ENCODE data around the gene RPS6KA4.

The RPS6KA4 gene

DNA sequence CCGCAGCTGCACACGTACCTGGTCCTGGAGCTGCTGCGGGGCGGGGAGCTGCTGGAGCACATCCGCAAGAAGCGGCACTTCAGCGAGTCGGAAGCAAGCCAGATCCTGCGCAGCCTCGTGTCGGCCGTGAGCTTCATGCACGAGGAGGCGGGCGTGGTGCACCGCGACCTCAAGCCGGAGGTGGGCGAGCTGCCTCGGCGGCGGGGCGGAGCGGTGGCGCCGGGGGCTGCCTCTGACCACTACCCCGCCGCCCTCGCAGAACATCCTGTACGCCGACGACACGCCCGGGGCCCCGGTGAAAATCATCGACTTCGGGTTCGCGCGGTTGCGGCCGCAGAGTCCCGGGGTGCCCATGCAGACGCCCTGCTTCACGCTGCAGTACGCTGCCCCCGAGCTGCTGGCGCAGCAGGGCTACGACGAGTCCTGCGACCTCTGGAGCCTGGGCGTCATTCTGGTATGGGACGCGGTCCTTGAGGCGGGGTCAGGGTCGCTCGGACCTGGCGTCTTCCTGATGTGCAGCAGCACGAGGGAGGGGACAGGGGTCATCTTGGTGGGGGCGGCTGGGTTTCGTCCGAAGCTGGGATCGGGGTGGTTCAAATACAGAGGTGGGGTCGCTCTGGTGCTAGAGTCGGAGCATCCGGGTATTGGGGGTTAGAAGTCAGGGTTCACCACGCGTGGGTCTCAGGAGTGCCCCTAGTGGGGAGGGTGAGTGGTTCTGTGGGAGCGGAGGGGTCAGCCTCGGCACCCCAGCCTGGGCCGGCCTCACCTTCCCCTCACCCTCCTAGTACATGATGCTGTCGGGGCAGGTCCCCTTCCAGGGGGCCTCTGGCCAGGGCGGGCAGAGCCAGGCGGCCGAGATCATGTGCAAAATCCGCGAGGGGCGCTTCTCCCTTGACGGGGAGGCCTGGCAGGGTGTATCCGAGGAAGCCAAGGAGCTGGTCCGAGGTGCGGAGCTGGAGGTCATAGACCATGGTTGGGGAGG, 10.8 kb downstream of the RPS6KA4 start:
- DNase-seq: no peak

DNA sequence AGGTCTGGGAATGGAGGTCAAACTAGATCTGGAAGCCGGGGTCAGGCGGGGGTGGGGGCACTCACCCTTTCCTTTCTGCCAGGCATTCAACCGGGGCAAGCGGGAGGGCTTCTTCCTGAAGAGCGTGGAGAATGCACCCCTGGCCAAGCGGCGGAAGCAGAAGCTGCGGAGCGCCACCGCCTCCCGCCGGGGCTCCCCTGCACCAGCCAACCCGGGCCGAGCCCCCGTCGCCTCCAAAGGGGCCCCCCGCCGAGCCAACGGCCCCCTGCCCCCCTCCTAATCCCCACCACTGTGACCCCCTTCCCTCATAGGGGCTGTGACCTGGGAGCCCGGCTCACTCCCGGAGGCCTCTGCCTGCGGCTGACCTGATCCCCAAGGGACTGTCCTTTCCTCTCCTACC, 12.2 kb downstream of the RPS6KA4 start:
- no peak for DNase-seq

- DNase-seq: no peak
These were observed 13.1 kb downstream of the RPS6KA4 start for GRCh38 chr11:64372021-64372420.

DNA sequence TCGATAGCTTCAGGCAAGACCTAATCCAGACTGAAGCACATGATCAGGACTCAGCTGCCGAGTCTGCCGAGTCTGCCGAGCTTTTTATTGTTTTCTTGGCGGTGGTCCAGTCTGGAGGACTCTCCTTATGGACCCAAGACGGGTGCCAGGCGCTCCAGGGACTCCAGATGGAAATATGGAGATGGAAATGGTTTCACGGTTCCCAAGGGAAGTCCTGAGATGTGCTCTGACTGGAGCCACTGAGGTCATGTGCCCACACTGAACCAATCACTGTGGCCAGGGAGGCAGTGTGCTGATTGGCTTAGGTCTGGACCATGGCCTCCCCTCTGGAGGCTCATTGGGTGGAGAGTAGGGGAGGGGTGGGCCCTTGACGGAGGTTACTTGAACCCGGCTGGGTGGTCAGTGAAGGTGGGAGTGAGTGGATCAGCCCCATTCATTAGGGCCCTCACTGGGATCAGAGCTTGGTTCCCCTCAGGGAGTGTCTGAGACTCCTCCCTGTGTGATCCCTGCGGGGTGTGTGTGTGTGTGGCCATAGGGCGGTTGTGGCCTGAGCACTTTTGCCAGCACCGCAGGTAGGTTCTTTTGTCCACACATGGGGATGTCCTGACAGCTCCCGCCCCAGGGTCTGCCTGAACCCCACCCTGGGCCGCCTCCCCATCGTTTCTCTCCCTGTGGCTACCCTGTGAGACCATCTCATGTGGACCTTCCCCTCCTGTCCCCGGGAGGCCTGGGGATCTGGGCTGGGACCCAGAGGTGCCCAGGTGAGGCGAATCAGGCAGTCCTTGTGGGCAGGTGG, 14.0 kb downstream of the RPS6KA4 start:
- no peak for DNase-seq

- no peak for DNase-seq
These were observed 14.6 kb downstream of the RPS6KA4 start for GRCh38 chr11:64373598-64373974.

DNA sequence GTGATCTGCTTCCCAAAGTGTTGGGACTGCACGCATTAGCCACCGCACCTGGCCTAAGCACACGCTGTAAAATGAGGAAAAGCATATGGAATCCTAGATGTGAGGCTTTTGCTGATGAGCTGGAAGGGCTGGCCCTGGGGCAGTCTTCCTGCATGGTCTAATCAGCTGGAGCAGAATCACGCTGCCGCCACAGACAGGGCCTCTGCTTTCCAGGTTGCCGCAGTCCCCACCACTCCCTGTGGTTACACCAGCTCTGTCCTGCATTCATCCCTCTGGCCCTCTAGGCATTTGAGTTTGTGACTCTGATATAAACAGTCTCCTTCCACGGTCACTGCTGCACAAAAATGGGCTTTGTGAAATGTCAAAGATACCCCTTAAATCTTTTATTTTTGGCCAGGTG, 17.1 kb downstream of the RPS6KA4 start:
- DNase-seq: no peak

GRCh38 chr11:64378335-64378880, 19.4 kb downstream of the RPS6KA4 start:
- DNase-seq: no peak

DNA sequence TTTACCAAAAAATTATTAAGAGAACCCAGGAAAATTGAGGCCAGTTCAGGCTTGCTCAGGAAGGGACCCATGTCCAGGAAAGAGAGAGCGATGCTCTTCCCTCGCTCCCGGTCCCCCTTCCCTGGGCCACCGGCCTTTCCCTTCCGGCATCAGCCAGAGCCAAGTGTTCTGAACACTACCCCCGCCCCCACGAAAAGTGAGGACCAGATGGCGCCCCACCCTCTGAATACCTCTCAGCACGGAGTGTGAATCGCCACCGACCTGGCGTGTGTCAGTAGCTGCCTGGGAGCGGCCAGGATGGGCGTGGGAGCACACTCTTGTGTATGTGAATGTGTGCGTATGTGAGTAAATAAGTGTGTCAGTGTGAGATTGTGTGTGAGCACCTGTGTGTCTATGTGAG, 20.2 kb downstream of the RPS6KA4 start:
- no peak for DNase-seq

DNA sequence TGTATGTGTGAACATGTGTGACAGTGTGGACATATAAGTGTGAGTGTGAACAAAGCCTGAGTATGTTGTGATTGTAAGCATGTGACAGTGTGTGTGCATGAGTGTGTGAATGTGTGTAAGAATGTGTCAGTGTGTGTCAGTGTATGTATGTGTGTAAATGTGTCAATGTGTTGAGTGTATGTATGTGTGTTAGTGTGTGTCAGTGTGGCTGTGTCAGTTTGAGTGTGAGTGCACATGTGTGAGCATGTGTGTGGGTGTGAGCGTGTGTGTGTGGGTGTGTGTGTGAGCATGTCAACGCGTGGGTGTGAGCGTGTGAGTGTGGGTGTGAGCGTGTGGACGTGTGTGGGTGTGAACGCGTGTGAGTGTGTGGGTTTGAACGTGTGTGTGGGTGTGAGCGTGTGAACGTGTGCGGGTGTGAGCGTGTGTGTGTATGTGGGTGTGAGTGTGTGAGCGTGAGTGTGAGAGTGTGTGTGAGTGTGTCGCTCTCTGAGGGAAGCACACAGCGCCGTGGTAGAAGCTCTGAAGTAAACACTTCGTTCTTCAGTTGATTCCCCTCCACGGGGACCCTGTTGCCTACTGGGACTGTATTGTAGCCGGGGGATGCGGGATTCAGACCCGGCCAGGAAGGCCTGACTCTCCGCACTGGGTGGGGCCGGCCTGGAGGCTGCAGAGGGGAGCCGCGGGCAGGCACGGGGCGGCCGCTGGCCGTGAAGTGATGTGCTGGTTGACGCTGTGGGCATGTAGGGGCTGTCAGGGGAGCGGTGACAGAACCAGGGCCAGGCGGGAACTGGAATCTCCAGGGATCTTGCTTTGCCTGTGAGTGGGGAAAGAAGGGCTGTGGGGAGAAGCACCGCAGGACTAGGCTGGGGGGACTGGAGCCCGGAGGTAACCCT, 21.1 kb downstream of the RPS6KA4 start:
- no peak for DNase-seq

- no peak for DNase-seq
These were observed 22.4 kb downstream of the RPS6KA4 start for GRCh38 chr11:64381350-64381749.

GRCh38 chr11:64382047-64382446, 23.1 kb downstream of the RPS6KA4 start:
- no peak for DNase-seq

DNA sequence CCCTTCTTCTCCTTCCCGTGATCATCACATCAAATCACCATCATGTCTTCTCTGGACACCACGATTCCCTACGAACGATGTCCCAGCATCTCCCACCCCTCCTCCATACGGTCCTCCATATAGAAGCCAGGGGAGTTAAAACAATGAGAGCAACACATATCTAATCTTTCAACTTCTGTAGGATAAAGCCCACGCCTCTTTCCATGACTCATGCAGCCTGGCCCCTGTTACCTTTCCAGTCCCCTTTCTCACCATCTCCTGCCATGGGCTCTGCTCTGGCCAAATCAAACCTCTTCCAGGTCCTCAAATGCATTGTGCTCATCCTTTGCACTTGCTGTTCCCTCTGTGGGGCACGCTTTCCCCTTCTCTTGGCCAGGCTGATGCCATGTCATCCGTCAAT, 23.6 kb downstream of the RPS6KA4 start:
- no peak for DNase-seq

DNA sequence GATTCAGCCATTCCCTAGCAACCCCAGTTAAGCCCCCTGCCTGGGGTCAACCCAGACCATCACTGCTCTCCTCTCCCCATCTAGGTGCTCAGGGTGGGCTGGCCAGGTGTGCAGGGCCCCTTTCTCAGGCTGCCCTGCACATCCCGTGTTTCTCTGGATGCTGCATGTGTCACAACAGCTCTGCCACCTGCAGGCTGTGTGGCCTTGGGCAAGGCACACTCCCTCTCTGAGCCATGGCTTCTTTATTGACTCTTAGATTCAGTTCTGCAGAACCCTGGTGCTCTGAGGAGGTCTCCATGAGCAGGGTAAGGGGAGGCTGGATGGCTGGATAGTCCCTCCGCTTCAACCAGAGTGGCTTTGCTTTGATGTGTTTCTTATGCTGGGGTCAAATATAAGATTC, 24.6 kb downstream of the RPS6KA4 start:
- no peak for DNase-seq

- no peak for DNase-seq
These were observed 25.2 kb downstream of the RPS6KA4 start for GRCh38 chr11:64384028-64384737.

DNA sequence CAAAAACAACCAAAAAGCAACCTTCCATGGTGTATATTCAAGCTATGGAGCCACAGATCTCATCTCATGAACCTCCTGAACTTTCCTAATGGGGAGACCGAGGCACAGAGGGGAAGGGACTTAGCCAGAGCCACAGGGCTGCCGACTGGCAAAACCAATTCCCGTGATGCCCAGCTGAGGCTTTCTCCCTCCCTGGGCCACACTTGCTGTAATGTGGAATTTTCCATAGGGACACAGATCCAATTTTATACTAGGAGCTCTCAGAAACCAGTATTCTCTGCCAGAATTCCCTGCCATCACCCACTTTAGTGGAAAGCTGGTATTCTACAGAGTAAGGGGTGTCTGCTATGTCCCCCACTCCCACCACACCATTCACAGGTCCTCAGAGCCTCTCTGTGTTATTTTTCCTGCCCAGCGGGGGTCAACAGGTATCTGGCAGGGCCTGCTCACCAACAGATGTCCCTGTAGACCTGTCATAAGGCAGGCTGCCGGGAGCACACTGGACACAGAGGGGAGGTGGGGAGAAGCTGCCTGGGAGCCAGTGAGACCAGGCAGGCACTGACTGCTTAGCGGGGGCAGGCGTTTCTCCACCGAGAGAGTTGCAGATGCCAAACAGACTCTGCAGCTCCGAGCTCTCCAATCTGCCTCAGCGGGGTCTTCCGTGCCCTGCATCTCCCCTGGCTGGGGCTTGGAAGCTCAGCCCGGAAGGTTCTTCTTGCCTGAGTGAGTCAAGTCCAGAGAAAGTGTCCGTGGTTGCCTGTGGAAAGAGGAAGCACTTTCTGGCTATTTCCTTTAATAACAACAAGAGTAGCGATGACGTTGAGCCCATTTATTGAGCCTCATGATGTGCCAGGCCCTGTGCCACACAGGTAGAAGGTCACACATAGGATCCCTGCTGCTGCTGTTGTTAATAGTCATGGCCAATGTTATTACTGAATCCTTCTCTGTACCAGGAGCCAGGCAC, 26.3 kb downstream of the RPS6KA4 start:
- no peak for DNase-seq

GRCh38 chr11:64385945-64386704, 27.2 kb downstream of the RPS6KA4 start:
- DNase-seq: no peak

- DNase-seq: no peak
These were observed 29.0 kb downstream of the RPS6KA4 start for GRCh38 chr11:64387916-64388315.

GRCh38 chr11:64388894-64389293, 29.9 kb downstream of the RPS6KA4 start:
- DNase-seq: no peak

GRCh38 chr11:64389851-64390250, 30.9 kb downstream of the RPS6KA4 start:
- no peak for DNase-seq

DNA sequence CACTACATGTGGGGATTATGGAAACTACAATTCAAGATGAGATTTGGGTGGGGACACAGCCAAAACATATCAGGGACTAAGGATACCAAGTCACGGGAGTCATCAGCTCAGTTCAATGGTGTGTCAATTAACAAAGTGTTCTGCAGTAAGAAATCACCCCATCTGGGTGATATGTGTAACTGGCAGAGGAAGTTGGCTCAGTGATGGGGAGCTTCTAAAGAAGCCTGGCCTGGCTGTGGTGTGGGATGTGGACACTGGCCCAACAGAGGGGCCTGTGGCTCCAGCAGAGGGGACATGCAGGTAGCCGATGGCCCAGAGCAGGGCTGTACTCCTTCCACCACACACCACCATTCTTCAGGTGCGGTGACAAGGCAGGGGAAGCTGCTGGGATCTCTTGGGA, 31.6 kb downstream of the RPS6KA4 start:
- no peak for DNase-seq

Data from stimulated activated naive CD4-positive, alpha-beta T cell (primary cell).